H9 (cell line): ENCODE measurements around the gene ADAT2. TPM values are rescaled to one million over a fixed set of nuclear protein-coding genes. Genes with fewer than 3 reads are reported as not detected.

ENCODE experiments used
- DNase-seq: peaks from one replicate; pipeline ENCODE4 v3.0.0-alpha.2; 2017
- H2AFZ ChIP-seq: one replicate; pipeline ENCODE4 v1.6.1; 2013; ENCODE audit warnings: mild to moderate bottlenecking, low read length, control low read depth, moderate library complexity
- H2AK5ac ChIP-seq: 2 replicates; pipeline ENCODE4 v1.6.1; 2013; ENCODE audit warnings: low read length, control low read depth, mixed read lengths; ENCODE audit not compliant: insufficient read length
- H2BK120ac ChIP-seq: one replicate; pipeline ENCODE4 v1.6.1; 2013; ENCODE audit warnings: low read depth, mild to moderate bottlenecking, low read length, control low read depth, inconsistent platforms; ENCODE audit not compliant: poor library complexity, severe bottlenecking
- H2BK12ac ChIP-seq: 2 replicates; pipeline ENCODE4 v1.6.1; 2013; ENCODE audit warnings: low read length, control low read depth, mixed read lengths, low read depth; ENCODE audit not compliant: insufficient read length
- H2BK15ac ChIP-seq: 2 replicates; pipeline ENCODE4 v1.6.1; 2013; ENCODE audit warnings: low read depth, low read length, control low read depth
- H2BK20ac ChIP-seq: one replicate; pipeline ENCODE4 v1.6.1; 2013; ENCODE audit warnings: low read depth, mild to moderate bottlenecking, low read length, control low read depth, inconsistent platforms; ENCODE audit not compliant: poor library complexity, severe bottlenecking
- H2BK5ac ChIP-seq: 2 replicates; pipeline ENCODE4 v1.6.1; 2013; ENCODE audit warnings: low read length, control low read depth, mixed read lengths; ENCODE audit not compliant: insufficient read length
- H3K14ac ChIP-seq: 2 replicates; pipeline ENCODE4 v1.6.1; 2013; ENCODE audit warnings: low read length, control low read depth; ENCODE audit not compliant: insufficient read depth
- H3K18ac ChIP-seq: 2 replicates; pipeline ENCODE4 v1.6.1; 2013; ENCODE audit warnings: low read depth, mild to moderate bottlenecking, mixed read lengths, low read length, control low read depth; ENCODE audit not compliant: insufficient read length
- H3K23ac ChIP-seq: 2 replicates; pipeline ENCODE4 v1.6.1; 2013; ENCODE audit warnings: low read length, control low read depth, mixed read lengths, low read depth; ENCODE audit not compliant: insufficient read length
- H3K23me2 ChIP-seq: 2 replicates; pipeline ENCODE4 v1.6.1; 2013; ENCODE audit warnings: low read depth, mild to moderate bottlenecking, mixed read lengths, low read length, control low read depth; ENCODE audit not compliant: insufficient read length, poor library complexity, severe bottlenecking
- H3K27ac ChIP-seq: 2 replicates; pipeline ENCODE4 v1.5.1; 2013; ENCODE audit warnings: low read length, control low read depth, mixed read lengths, low read depth; ENCODE audit not compliant: insufficient read length
- H3K27me3 ChIP-seq: 2 replicates; pipeline ENCODE4 v1.6.1; 2013; ENCODE audit warnings: low read length, control low read depth, inconsistent platforms; ENCODE audit not compliant: insufficient read depth
- H3K4ac ChIP-seq: 2 replicates; pipeline ENCODE4 v1.6.1; 2013; ENCODE audit warnings: low read depth, mild to moderate bottlenecking, control low read depth, inconsistent platforms, low read length, moderate library complexity
- H3K4me1 ChIP-seq: 2 replicates; pipeline ENCODE4 v1.6.1; 2013; ENCODE audit warnings: low read length, control low read depth, inconsistent platforms; ENCODE audit not compliant: insufficient read depth
- H3K4me2 ChIP-seq: 2 replicates; pipeline ENCODE4 v1.6.1; 2013; ENCODE audit warnings: low read length, control low read depth, mixed read lengths; ENCODE audit not compliant: insufficient read length, insufficient read depth
- H3K56ac ChIP-seq: 2 replicates; pipeline ENCODE4 v1.6.1; 2013; ENCODE audit warnings: low read depth, mild to moderate bottlenecking, mixed read lengths, low read length, control low read depth; ENCODE audit not compliant: insufficient read length
- H3K79me1 ChIP-seq: 2 replicates; pipeline ENCODE4 v1.6.1; 2013; ENCODE audit warnings: low read depth, mild to moderate bottlenecking, moderate library complexity, low read length, control low read depth, inconsistent platforms; ENCODE audit not compliant: insufficient read depth, poor library complexity, severe bottlenecking
- H3K79me2 ChIP-seq: 2 replicates; pipeline ENCODE4 v1.6.1; 2013; ENCODE audit warnings: low read length, control low read depth, inconsistent platforms; ENCODE audit not compliant: insufficient read depth
- H3K9ac ChIP-seq: 2 replicates; pipeline ENCODE4 v1.6.1; 2013; ENCODE audit warnings: low read length, control low read depth, mixed read lengths; ENCODE audit not compliant: insufficient read length; ENCODE audit errors: extremely low read depth
- H3K9me3 ChIP-seq: one replicate; pipeline ENCODE4 v1.6.1; 2013; ENCODE audit warnings: low read depth, low read length, inconsistent platforms; ENCODE audit not compliant: control insufficient read depth
- H3T11ph ChIP-seq: one replicate; pipeline ENCODE4 v1.6.1; 2013; ENCODE audit warnings: mild to moderate bottlenecking, low read length, control low read depth, inconsistent platforms
- H4K20me1 ChIP-seq: one replicate; pipeline ENCODE4 v1.6.1; 2013; ENCODE audit not compliant: control insufficient read depth, insufficient read length, insufficient read depth
- H4K5ac ChIP-seq: 2 replicates; pipeline ENCODE4 v1.6.1; 2013; ENCODE audit warnings: low read depth, mild to moderate bottlenecking, mixed read lengths, low read length, control low read depth; ENCODE audit not compliant: insufficient read length
- H4K8ac ChIP-seq: replicated peaks from 2 replicates; pipeline ENCODE4 v1.6.1; 2013; ENCODE audit warnings: low read length, control low read depth, mixed read lengths, low read depth; ENCODE audit not compliant: insufficient read length
- H4K91ac ChIP-seq: 2 replicates; pipeline ENCODE4 v1.6.1; 2013; ENCODE audit warnings: low read depth, mild to moderate bottlenecking, moderate library complexity, mixed read lengths, low read length, control low read depth; ENCODE audit not compliant: insufficient read length
- H3K27ac Mint-ChIP-seq, 3 experiments: 2 replicates in 2 of 3; 3 replicates in 1 of 3; pipeline ENCODE4 v1.8.0; 2020 to 2021; ENCODE audit warnings: mixed read lengths in 3 of 3, mild to moderate bottlenecking in 1 of 3, moderate library complexity in 1 of 3
- H3K27me3 Mint-ChIP-seq: 2 replicates; pipeline ENCODE4 v1.8.0; 2021; ENCODE audit warnings: low read depth, mild to moderate bottlenecking, moderate library complexity, mixed read lengths
- H3K36me3 Mint-ChIP-seq, 3 experiments: 2 replicates in 2 of 3; 3 replicates in 1 of 3; pipeline ENCODE4 v1.8.0; 2020 to 2021; ENCODE audit warnings: low read depth in 3 of 3, mixed read lengths in 3 of 3; ENCODE audit not compliant: insufficient read depth in 1 of 3
- H3K4me1 Mint-ChIP-seq, 2 experiments: 2 replicates each; pipeline ENCODE4 v1.8.0; 2020; ENCODE audit warnings: mixed read lengths in 2 of 2
- H3K4me3 Mint-ChIP-seq, 2 experiments: 2 replicates in 1 of 2; 3 replicates in 1 of 2; pipeline ENCODE4 v1.8.0; 2020 to 2021; ENCODE audit warnings: mild to moderate bottlenecking in 2 of 2, mixed read lengths in 2 of 2, moderate library complexity in 1 of 2
- H3K9me3 Mint-ChIP-seq, 2 experiments: 2 replicates in 1 of 2; 3 replicates in 1 of 2; pipeline ENCODE4 v1.8.0; 2020; ENCODE audit warnings: mild to moderate bottlenecking in 2 of 2, mixed read lengths in 2 of 2, moderate library complexity in 1 of 2
- CTCF ChIP-seq: fragments of 200-600 bp; sonication (generic); conservative IDR thresholded peaks from 3 replicates; pipeline ENCODE4 v1.8.0; 2021; ENCODE audit warnings: antibody characterized with exemption, mild to moderate bottlenecking
- WGBS: extraction: QIAGEN DNeasy Blood & Tissue Kit; methylation state at CpG from one replicate; pipeline ENCODE4 v1.1.7; 2013; ENCODE audit warnings: missing lambda C conversion rate, low lambda C conversion rate, mixed read lengths; ENCODE audit not compliant: insufficient read length; ENCODE audit errors: extremely low coverage; 5-methylcytosine and 5-hydroxymethylcytosine counted together
- total RNA-seq: library from RNA; stranded (reverse); gene quantifications from 2 replicates; pipeline ENCODE4 v1.2.1, GENCODE V29; 2021

ADAT2 gene
- total RNA-seq, 1 experiment from 2014 or later: 11.3 TPM

GRCh38 chr6:143441680-143442545, 8.6 kb downstream of the ADAT2 start:
- no peak overlapping the region for H3K27ac ChIP-seq
- no peak overlapping the region for H3K18ac ChIP-seq
- no peak overlapping the region for H2BK120ac ChIP-seq
- no peak overlapping the region for H2BK5ac ChIP-seq
- 0 out of 2 replicates have a peak, but pooled peaks cover 2% of the 10 kb centered on the region for H3K79me2 ChIP-seq
- H3K14ac ChIP-seq: no peak overlapping the region
- H3K9ac ChIP-seq: no peak overlapping the region
- no peak overlapping the region for H2AFZ ChIP-seq
- H3K4me2 ChIP-seq: no peak overlapping the region
- no peak for DNase-seq
- no CpG with 5 or more reads among the region's 8 CpGs for WGBS
- no peaks in the 10 kb centered on the region for H3K23me2 ChIP-seq
- no peaks in the 10 kb centered on the region for H3K27me3 ChIP-seq
- H2BK12ac ChIP-seq: no peak overlapping the region
- H3K4me1 ChIP-seq: no peaks in the 10 kb centered on the region
- no peak overlapping the region for H3K4me3 Mint-ChIP-seq
- H3K9me3 Mint-ChIP-seq: no peaks in the 10 kb centered on the region
- no peak overlapping the region for H2BK15ac ChIP-seq
- H3K79me1 ChIP-seq: no peaks in the 10 kb centered on the region
- H4K8ac ChIP-seq: no peak overlapping the region
- H4K91ac ChIP-seq: no peak overlapping the region
- H3K4ac ChIP-seq: no peak overlapping the region
- no peak overlapping the region for H3K23ac ChIP-seq
- no peaks in the 10 kb centered on the region for H3K9me3 ChIP-seq
- no peak for TF ChIP-seq CTCF
- H2BK20ac ChIP-seq: no peak overlapping the region
- no peak overlapping the region for H3K27ac Mint-ChIP-seq
- H4K20me1 ChIP-seq: no peaks in the 10 kb centered on the region
- H3K4me1 Mint-ChIP-seq: peaks cover 10% of the 10 kb centered on the region in 2 experiments
- H3K56ac ChIP-seq: no peak overlapping the region
- H4K5ac ChIP-seq: no peak overlapping the region
- H2AK5ac ChIP-seq: no peak overlapping the region
- H3K27me3 Mint-ChIP-seq: no peaks in the 10 kb centered on the region
- H3T11ph ChIP-seq: no peak overlapping the region
- H3K36me3 Mint-ChIP-seq: peaks cover 6 to 32% (median 15%) of the 10 kb centered on the region in 3 experiments; a peak in 5 of 7 replicates
